T-helper 22 cell (primary cell): ENCODE results near the gene GZMM.
A peak's percentile ranks its signal among the peaks of the same experiment; 100 is the strongest.

Experiments
- DNase-seq: peaks from one replicate; pipeline ENCODE4 v3.0.0-alpha.2; 2020; ENCODE audit warnings: low read depth

GZMM gene

GRCh38 chr19:543910-544608 is at the start of gene GZMM:
Gene GZMM, plus strand, starts transcription at chr19:544053. Its CDS starts 19 bp downstream, at chr19:544072.
- peak; percentile 54 for DNase-seq

GRCh38 chr19:494171-495080 is 49.4 kb upstream of the GZMM start:
- no peak for DNase-seq

GRCh38 chr19:495081-495401 is 48.8 kb upstream of the GZMM start:
- DNase-seq = no peak

- no peak for DNase-seq
Measured at GRCh38 chr19:495402-496111, 48.3 kb upstream of the GZMM start.

GRCh38 chr19:496112-496665 is 47.7 kb upstream of the GZMM start, which contains the start of gene MADCAM1:
Gene MADCAM1, plus strand, starts transcription at chr19:496486. Its CDS starts 14 bp downstream, at chr19:496500.
- no peak for DNase-seq

GRCh38 chr19:496986-497385 is 46.9 kb upstream of the GZMM start:
- DNase-seq = no peak

GRCh38 chr19:497491-497868 is 46.4 kb upstream of the GZMM start:
- DNase-seq = no peak

GRCh38 chr19:497869-498510 is 45.9 kb upstream of the GZMM start:
- no peak for DNase-seq

- DNase-seq = no peak
Measured at GRCh38 chr19:498511-498891, 45.4 kb upstream of the GZMM start.

- no peak for DNase-seq
Measured at GRCh38 chr19:498977-499623, 44.8 kb upstream of the GZMM start.

- no peak for DNase-seq
Measured at GRCh38 chr19:501646-502045, 42.2 kb upstream of the GZMM start.

- DNase-seq = no peak
Measured at GRCh38 chr19:504616-505015, 39.2 kb upstream of the GZMM start.

- DNase-seq = peak; percentile 91
Measured at GRCh38 chr19:506404-507285, 37.2 kb upstream of the GZMM start.

- peak; percentile 75 for DNase-seq
Measured at GRCh38 chr19:507286-508203, 36.3 kb upstream of the GZMM start, which contains the start of gene TPGS1. Gene TPGS1, plus strand, starts transcription at chr19:507497. Its CDS starts 10 bp downstream, at chr19:507507.

- DNase-seq = no peak
Measured at GRCh38 chr19:508204-509150, 35.4 kb upstream of the GZMM start.

GRCh38 chr19:510606-511100 is 33.2 kb upstream of the GZMM start:
- DNase-seq = peak; percentile 76

GRCh38 chr19:511101-511851 is 32.6 kb upstream of the GZMM start:
- peak; percentile 93 for DNase-seq
